Tibial artery (tissue), 4 donors: Measurements from ENCODE around the gene LHPP.

ENCODE experiments used
- DNase-seq, 2 donors: peaks; one replicate each; pipeline ENCODE4 v3.0.0-alpha.2; 2019
- H3K27ac ChIP-seq, 2 donors: fragments of 200-600 bp; sonication (generic) in 1 of 2; 1 replicate in 1 of 2; 2 replicates in 1 of 2; pipeline ENCODE4 v1.5.1; 2018 to 2019; ENCODE audit warnings: mild to moderate bottlenecking in 1 of 2
- H3K27me3 ChIP-seq, 2 donors: fragments of 200-600 bp; sonication (generic) in 1 of 2; one replicate each; pipeline versions ENCODE4 v1.5.1 to v1.6.0; 2016 to 2019
- H3K36me3 ChIP-seq, 3 donors: fragments of 200-600 bp; sonication (generic) in 2 of 3; one replicate each; pipeline ENCODE4 v1.5.1; 2016 to 2019; ENCODE audit warnings: mild to moderate bottlenecking in 2 of 3
- H3K4me1 ChIP-seq, 4 donors: fragments of 200-600 bp; sonication (generic) in 2 of 4; 1 replicate in 3 of 4; 2 replicates in 1 of 4; pipeline ENCODE4 v1.5.1; 2016 to 2019
- H3K4me3 ChIP-seq, 2 donors: fragments of 200-600 bp; sonication (generic) in 1 of 2; 1 replicate in 1 of 2; 2 replicates in 1 of 2; pipeline ENCODE4 v1.5.1; 2018 to 2019; ENCODE audit warnings: mild to moderate bottlenecking in 2 of 2
- H3K9me3 ChIP-seq, 3 donors: fragments of 200-600 bp; sonication (generic) in 1 of 3; one replicate each; pipeline ENCODE4 v1.5.1; 2016 to 2019
- CTCF ChIP-seq, 2 experiments: fragments of 200-600 bp in 1 of 2; fragments of 450-650 bp in 1 of 2; IDR thresholded peaks; one replicate each; pipeline ENCODE4 v1.5.1; 2017 to 2019; ENCODE audit warnings: antibody characterized with exemption in 2 of 2, mild to moderate bottlenecking in 1 of 2, moderate library complexity in 1 of 2
- intact Hi-C: fragments of 100-400 bp; cut with DNase I; formaldehyde crosslinking; loops from one replicate; pipeline ENCODE4 v1.15.0; 2023; ENCODE audit warnings: low total_unique reads

LHPP gene

GRCh38 chr10:124564881-124565280 lies 103.3 kb downstream of the LHPP start:
- peak in 1 of 2 donors; percentile 16 for DNase-seq
- intact Hi-C loops: no loop called here
- H3K27ac ChIP-seq: no peak overlapping the region

GRCh38 chr10:124565565-124566221 lies 104.1 kb downstream of the LHPP start:
- Histone ChIP-seq H3K4me3 (no peak overlapping the region), H3K4me1 (peaks cover 0 to 8% (median 4%) of the 10 kb centered on the region in 4 donors), H3K9me3 (no peaks in the 10 kb centered on the region), H3K27ac (no peak overlapping the region), H3K36me3 (no peaks in the 10 kb centered on the region), H3K27me3 (no peaks in the 10 kb centered on the region)
- peak in 1 of 2 donors; percentile 63 for DNase-seq
- intact Hi-C loops: no loop called here
- peak; percentile 14 to 31 for TF ChIP-seq CTCF (IDR thresholded peaks at IDR 0.05)

More at GRCh38 chr10:124564881-124565280, 103.3 kb downstream of the LHPP start:
- Histone ChIP-seq H3K9me3 (no peaks in the 10 kb centered on the region), H3K4me3 (no peak overlapping the region), H3K4me1 (peaks cover 0 to 16% (median 9%) of the 10 kb centered on the region in 4 donors), H3K27me3 (no peaks in the 10 kb centered on the region), H3K36me3 (no peaks in the 10 kb centered on the region)
- no peak for TF ChIP-seq CTCF (IDR thresholded peaks at IDR 0.05)

DNA sequence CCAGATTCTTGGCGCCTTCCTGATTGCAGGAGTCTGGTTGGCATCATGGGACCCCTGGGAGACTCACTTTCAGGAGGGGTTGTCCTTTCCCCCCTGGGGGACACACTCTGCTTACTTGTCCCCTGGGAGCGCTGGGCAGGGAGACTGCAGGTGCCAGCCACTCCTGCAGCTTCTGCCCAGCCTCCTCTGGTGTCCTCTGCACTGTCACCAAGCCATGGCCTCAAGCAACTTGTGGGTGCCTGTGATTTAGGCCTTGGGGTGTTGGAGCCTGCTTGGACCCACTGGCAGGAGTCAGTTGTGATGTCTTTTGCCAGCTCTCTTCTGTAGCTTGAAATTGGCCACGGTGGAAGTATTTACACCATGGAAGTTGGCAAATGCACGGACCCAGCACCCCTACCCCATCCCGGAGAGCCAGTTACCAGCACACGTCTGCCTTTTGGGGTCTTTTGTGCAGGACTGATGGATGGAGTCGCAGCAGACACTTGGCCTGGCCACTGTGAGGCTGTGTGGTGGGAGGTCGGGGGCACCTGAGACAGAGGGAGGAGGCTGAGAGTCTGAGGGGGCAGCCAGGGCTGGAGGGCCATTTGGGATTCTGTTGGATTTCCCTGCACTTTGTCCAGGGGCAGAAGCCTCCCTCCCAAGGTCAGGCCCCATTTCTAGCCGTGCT lies 104.7 kb downstream of the LHPP start:
- no peak overlapping the region for H3K4me3 ChIP-seq
- H3K27ac ChIP-seq: no peak overlapping the region
- intact Hi-C loops: no loop called here
- H3K9me3 ChIP-seq: no peaks in the 10 kb centered on the region
- no peaks in the 10 kb centered on the region for H3K36me3 ChIP-seq
- no peaks in the 10 kb centered on the region for H3K27me3 ChIP-seq
- TF ChIP-seq CTCF (IDR thresholded peaks at IDR 0.05): no peak
- peak in 1 of 2 donors; percentile 49 for DNase-seq
- peaks cover 0 to 1% (median 0%) of the 10 kb centered on the region in 4 donors for H3K4me1 ChIP-seq

DNA sequence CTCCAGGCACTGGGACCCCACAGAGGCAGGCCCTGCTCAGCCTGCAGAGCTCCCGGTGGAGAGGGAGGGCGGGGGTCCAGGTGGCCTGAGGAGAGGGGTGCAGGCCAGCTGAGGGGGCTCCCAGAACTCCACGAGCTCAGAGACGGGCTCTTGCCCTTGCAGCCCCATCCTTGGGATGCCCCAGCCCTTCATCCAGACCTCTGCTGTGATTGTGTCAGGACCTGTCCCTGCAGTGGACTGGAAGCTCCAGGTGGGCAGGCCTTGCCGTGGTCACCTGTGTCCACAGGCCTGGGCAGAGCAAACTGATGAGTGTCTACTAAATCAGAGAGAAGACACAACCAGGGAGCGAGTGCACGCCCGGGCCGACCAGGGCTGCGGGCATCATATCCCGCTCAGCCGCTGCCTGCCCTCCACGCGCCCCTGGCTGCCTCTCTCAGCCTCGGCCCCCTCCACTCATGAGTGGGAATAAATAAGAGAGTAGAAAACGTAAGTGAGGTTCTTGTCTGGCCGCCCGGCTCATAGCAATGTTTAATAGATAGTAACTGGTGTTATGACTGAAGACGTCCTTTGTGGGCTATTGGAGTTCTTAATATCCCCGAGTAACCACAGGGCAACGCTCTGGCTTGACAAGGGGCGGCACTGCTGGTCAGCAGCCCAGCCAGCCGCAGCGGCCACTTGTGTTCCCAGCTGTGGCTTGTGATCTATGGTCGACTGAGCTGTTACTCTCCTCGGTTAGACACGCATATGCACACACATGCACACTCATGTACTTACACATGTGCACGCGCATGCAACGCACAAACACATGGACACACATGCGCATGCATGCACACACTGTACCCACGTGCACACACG lies 105.6 kb downstream of the LHPP start:
- no peaks in the 10 kb centered on the region for H3K4me1 ChIP-seq
- H3K27ac ChIP-seq: no peak overlapping the region
- H3K36me3 ChIP-seq: no peaks in the 10 kb centered on the region
- peak in 1 of 2 donors; percentile 53 for DNase-seq
- intact Hi-C loops: no loop called here
- no peaks in the 10 kb centered on the region for H3K27me3 ChIP-seq
- no peak for TF ChIP-seq CTCF (IDR thresholded peaks at IDR 0.05)
- H3K9me3 ChIP-seq: no peaks in the 10 kb centered on the region
- H3K4me3 ChIP-seq: no peak overlapping the region

GRCh38 chr10:124568339-124568738 lies 106.7 kb downstream of the LHPP start:
- Histone ChIP-seq H3K9me3 (no peaks in the 10 kb centered on the region), H3K4me1 (no peaks in the 10 kb centered on the region), H3K36me3 (no peaks in the 10 kb centered on the region), H3K4me3 (no peak overlapping the region), H3K27me3 (no peaks in the 10 kb centered on the region), H3K27ac (no peak overlapping the region)
- no peak for DNase-seq
- no peak for TF ChIP-seq CTCF (IDR thresholded peaks at IDR 0.05)
- intact Hi-C loops: no loop called here
